ENCODE data around the gene CCDC137. TPM values are rescaled to one million over a fixed set of nuclear protein-coding genes. Genes with fewer than 3 reads are reported as not detected.

Gene CCDC137
- total RNA-seq, 1 donor from 2014 or later: 25.6 TPM

- no peaks in the 10 kb centered on the region for H3K27me3 ChIP-seq (ENCODE audit: control insufficient read depth, insufficient read depth, low read length)
- TF ChIP-seq CTCF (IDR thresholded peaks at IDR 0.05; ENCODE audit: insufficient read depth, low read length, poor library complexity, severe bottlenecking): no peak
- DNase-seq (ENCODE audit: low read depth): no peak
- no peak overlapping the region for H3K4me3 ChIP-seq (ENCODE audit: low read depth, low read length)
- H3K36me3 ChIP-seq (ENCODE audit: control insufficient read depth, insufficient read depth, low read length): no peaks in the 10 kb centered on the region
Observed at GRCh38 chr17:81722184-81723120, 55.9 kb downstream of the CCDC137 start.

Other genes starting within 250 kb of the CCDC137 start
- 8,883 and 9,424 TPM in 2 replicates for gene ACTG1, start 153.9 kb upstream of the CCDC137 start, total RNA-seq
- 0.29 and 0.41 TPM in 2 replicates for gene FSCN2, start 138.4 kb upstream of the CCDC137 start, total RNA-seq
- gene FAAP100, start 114.4 kb upstream of the CCDC137 start, total RNA-seq: 41.4 and 49.1 TPM in 2 replicates
- 61.4 and 73.3 TPM in 2 replicates for gene NPLOC4, start 29.6 kb upstream of the CCDC137 start, total RNA-seq
- gene TSPAN10, start 29.5 kb upstream of the CCDC137 start, total RNA-seq: 0.17 and 0.68 TPM in 2 replicates
- gene PDE6G, start 10.2 kb upstream of the CCDC137 start, total RNA-seq: 2.2 and 5.3 TPM in 2 replicates
- gene OXLD1, start 132 bp upstream of the CCDC137 start, total RNA-seq: 31.3 and 41.7 TPM in 2 replicates
- 58.9 and 67.1 TPM in 2 replicates for gene ARL16, start 17.1 kb downstream of the CCDC137 start, total RNA-seq
- gene HGS, start 17.3 kb downstream of the CCDC137 start, total RNA-seq: 215 and 239 TPM in 2 replicates
- 66.1 and 70.5 TPM in 2 replicates for gene MRPL12, start 36.6 kb downstream of the CCDC137 start, total RNA-seq
- gene SLC25A10, start 45.5 kb downstream of the CCDC137 start, total RNA-seq: 23.7 and 27.8 TPM in 2 replicates
- gene GCGR, start 137.4 kb downstream of the CCDC137 start, total RNA-seq: not detected in 2 replicates
- 131 and 137 TPM in 2 replicates for gene MCRIP1, start 166.6 kb downstream of the CCDC137 start, total RNA-seq
- 0.38 TPM in 1 of 2 replicates, not detected in the other for gene PPP1R27, start 168.3 kb downstream of the CCDC137 start, total RNA-seq
- gene P4HB, start 193.8 kb downstream of the CCDC137 start, total RNA-seq: 870 and 1,165 TPM in 2 replicates
- 243 and 355 TPM in 2 replicates for gene ARHGDIA, start 204.6 kb downstream of the CCDC137 start, total RNA-seq
- gene ALYREF, start 224.8 kb downstream of the CCDC137 start, total RNA-seq: 143 and 151 TPM in 2 replicates
- 205 and 232 TPM in 2 replicates for gene ANAPC11, start 225.0 kb downstream of the CCDC137 start, total RNA-seq
- gene NPB, start 235.5 kb downstream of the CCDC137 start, total RNA-seq: 1.2 and 1.9 TPM in 2 replicates
- 30.4 and 41.1 TPM in 2 replicates for gene PCYT2, start 244.7 kb downstream of the CCDC137 start, total RNA-seq

Data from kidney epithelial cell (primary cell).